ENCODE measurements around the gene EYS. TPM values are rescaled to one million over a fixed set of nuclear protein-coding genes. Genes with fewer than 3 reads are reported as not detected.

The EYS gene
- total and polyA plus RNA-seq, 9 of the 15 experiments (the other 6 are each of a cell fraction or from before 2014, with no cell fraction given): 0.03 to 0.36 (median 0.10) TPM; not detected in 2

GRCh38 chr6:64949257-64949656, 757.8 kb downstream of the EYS start:
- no peaks in the 10 kb centered on the region for H3K79me2 ChIP-seq (ENCODE audit: control insufficient read depth, insufficient read depth, low read length)
- no peak for ATAC-seq
- 0% methylated on average over 2 of the region's 2 CpGs for WGBS (ENCODE audit: insufficient coverage, low coverage, missing lambda C conversion rate)
- no peak for DNase-seq (ENCODE audit: extremely low read depth in 1 of 4, low spot score in 3 of 4)
- TF ChIP-seq ZNF785 (CRISPR knock-in tag; IDR thresholded peaks at IDR 0.05): no peak
- no peak for TF ChIP-seq MCM5 (IDR thresholded peaks at IDR 0.05; ENCODE audit: low read depth)
- no peak for TF ChIP-seq RBM22 (IDR thresholded peaks at IDR 0.05; ENCODE audit: low read depth, low read length, poor library complexity, severe bottlenecking)
- TF ChIP-seq NR2C1 (IDR thresholded peaks at IDR 0.05): no peak
- no peak for TF ChIP-seq NR2C1 (tag; IDR thresholded peaks at IDR 0.05)
- TF ChIP-seq MED1 (CRISPR knock-in tag; IDR thresholded peaks at IDR 0.05; ENCODE audit: borderline replicate concordance): no peak
- TF ChIP-seq ZNF75A (CRISPR knock-in tag; IDR thresholded peaks at IDR 0.05): no peak
- no peak for TF ChIP-seq ZNF3 (CRISPR knock-in tag; IDR thresholded peaks at IDR 0.05)
- TF ChIP-seq NCOR1 (IDR thresholded peaks at IDR 0.05): no peak
- TF ChIP-seq U2AF1 (optimal IDR thresholded peaks at IDR 0.05; ENCODE audit: low read depth, low read length): no peak
- H3K27ac ChIP-seq (ENCODE audit: extremely low read depth, low read depth, low read length): no peak overlapping the region
- H3K4me3 ChIP-seq: no peak overlapping the region
- POLR2A ChIA-PET: no interaction called here
- H3K36me3 ChIP-seq (ENCODE audit: control insufficient read depth, insufficient read depth, low read length): no peaks in the 10 kb centered on the region
- intact Hi-C loops (cut with micrococcal nuclease) (no loop called here), in situ Hi-C loops (cut with MboI) (no loop called here)
- H3K4me2 ChIP-seq (ENCODE audit: insufficient read depth, low read length): no peak overlapping the region
- no peak overlapping the region for H3K9ac ChIP-seq (ENCODE audit: insufficient read depth in 1 of 2, low read depth in 2 of 2, low read length in 2 of 2)
- FAIRE-seq: no peak
- H2AFZ ChIP-seq (ENCODE audit: low read depth, low read length): no peak overlapping the region
- CTCF ChIA-PET (ENCODE audit: low intra/inter-chr PET ratio): no interaction called here
- H3K9me3 ChIP-seq (replicated peaks; ENCODE audit: control insufficient read depth, insufficient read depth, low read depth, low read length): no peaks in the 10 kb centered on the region
- H4K20me1 ChIP-seq (replicated peaks; ENCODE audit: control insufficient read depth, insufficient read depth, low read length): no peaks in the 10 kb centered on the region
- H3K27me3 ChIP-seq (ENCODE audit: control insufficient read depth in 2 of 2, insufficient read depth in 2 of 2, low read length in 2 of 2): no peaks in the 10 kb centered on the region
- BruUV-seq (replicated peaks): no TSS peak
- H3K4me1 ChIP-seq (replicated peaks in 1 of 2; ENCODE audit: control insufficient read depth in 2 of 2, insufficient read depth in 2 of 2, low read length in 2 of 2): no peaks in the 10 kb centered on the region
- H3K9me1 ChIP-seq (ENCODE audit: control insufficient read depth, insufficient read depth, low read length): no peaks in the 10 kb centered on the region
